Testis (tissue), 3 donors: ENCODE data around the gene POLR2F. TPM values are rescaled to one million over a fixed set of nuclear protein-coding genes. Genes with fewer than 3 reads are reported as not detected.

Experiments
- DNase-seq: peaks from one replicate; pipeline ENCODE4 v3.0.0-alpha.2; 2019
- H3K27ac ChIP-seq, 2 donors: fragments of 200-600 bp; sonication (generic); one replicate each; pipeline ENCODE4 v1.5.1; 2019
- H3K27me3 ChIP-seq: fragments of 200-600 bp; sonication (generic); one replicate; pipeline ENCODE4 v1.5.1; 2019
- H3K36me3 ChIP-seq: fragments of 200-600 bp; sonication (generic); one replicate; pipeline ENCODE4 v1.5.1; 2017; ENCODE audit warnings: low read depth; ENCODE audit errors: missing control alignments
- H3K4me1 ChIP-seq: fragments of 200-600 bp; sonication (generic); one replicate; pipeline ENCODE4 v1.5.1; 2019
- H3K4me3 ChIP-seq, 2 donors: fragments of 200-600 bp; sonication (generic); one replicate each; pipeline ENCODE4 v1.5.1; 2017 to 2019
- H3K9me3 ChIP-seq: fragments of 200-600 bp; sonication (generic); one replicate; pipeline ENCODE4 v1.5.1; 2017
- POLR2A ChIP-seq: fragments of 450-650 bp; IDR thresholded peaks from one replicate; pipeline ENCODE4 v1.6.1; 2017; ENCODE audit warnings: antibody characterized with exemption, mild to moderate bottlenecking, moderate library complexity
- WGBS, 2 donors: methylation state at CpG; one replicate each; pipeline ENCODE4 v1.1.5; 2018; 5-methylcytosine and 5-hydroxymethylcytosine counted together
- intact Hi-C: fragments of 100-400 bp; cut with DNase I; formaldehyde crosslinking; loops from one replicate; pipeline ENCODE4 v1.15.1; 2023; ENCODE audit warnings: low total_unique reads
- polyA plus RNA-seq: library from polyadenylated mRNA; stranded (reverse); fragments of 350-450 nt; fragmentation: Illumina TruSeq; extraction: RNeasy Lipid Tissue Mini Kit (QIAGEN cat#74804); gene quantifications from one replicate; pipeline ENCODE4 v1.2.3, GENCODE V29; 2014; ENCODE audit warnings: low read depth, low replicate concordance; ENCODE audit not compliant: insufficient read depth
- total RNA-seq, 2 donors: library from RNA; depleted of rRNA; stranded (reverse); fragments of >200 nt; gene quantifications; one replicate each; pipeline ENCODE4 v1.2.3, GENCODE V29; 2016
- TF ChIP-seq, protein P1 (sequence below), 3 experiments: fragments of 450-650 bp in 2 of 3; fragments of 200-600 bp in 1 of 3; sonication (generic) in 1 of 3; IDR thresholded peaks; one replicate each; pipeline ENCODE4 v1.5.1; 2016 to 2019; ENCODE audit warnings: antibody characterized with exemption in 3 of 3, mild to moderate bottlenecking in 2 of 3, moderate library complexity in 1 of 3

The POLR2F gene
- total and polyA plus RNA-seq, 3 donors from 2014 or later: 88.7 to 137 (median 107) TPM

DNA sequence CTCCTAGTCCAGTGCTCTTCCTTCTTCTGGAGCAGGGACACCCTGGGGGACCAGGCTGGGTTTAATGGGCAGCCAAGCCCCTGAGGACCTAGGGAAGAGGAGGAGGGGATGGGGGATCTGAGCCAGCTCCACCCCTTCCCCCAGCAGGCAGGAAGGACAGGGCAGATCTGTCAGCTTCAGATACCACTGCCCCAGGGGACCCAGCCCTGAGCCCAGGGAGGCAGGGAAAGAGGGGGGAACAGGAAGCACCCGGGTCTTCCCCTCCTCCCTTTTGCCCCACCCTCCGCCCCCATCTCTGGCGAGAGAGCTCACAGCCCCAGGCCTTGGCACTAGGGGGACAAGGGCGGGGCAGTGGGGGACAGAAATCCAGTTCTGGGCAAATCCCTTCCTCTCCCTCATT lies 42.6 kb downstream of the POLR2F start:
- H3K4me1 ChIP-seq: no peaks in the 10 kb centered on the region
- no peak overlapping the region for H3K27ac ChIP-seq
- no peaks in the 10 kb centered on the region for H3K9me3 ChIP-seq
- H3K27me3 ChIP-seq: no peaks in the 10 kb centered on the region
- no peak overlapping the region for H3K4me3 ChIP-seq
- intact Hi-C loops: no loop called here
- H3K36me3 ChIP-seq: no peaks in the 10 kb centered on the region
- DNase-seq: no peak
- no peak for TF ChIP-seq POLR2A
- TF ChIP-seq, protein P1, sequence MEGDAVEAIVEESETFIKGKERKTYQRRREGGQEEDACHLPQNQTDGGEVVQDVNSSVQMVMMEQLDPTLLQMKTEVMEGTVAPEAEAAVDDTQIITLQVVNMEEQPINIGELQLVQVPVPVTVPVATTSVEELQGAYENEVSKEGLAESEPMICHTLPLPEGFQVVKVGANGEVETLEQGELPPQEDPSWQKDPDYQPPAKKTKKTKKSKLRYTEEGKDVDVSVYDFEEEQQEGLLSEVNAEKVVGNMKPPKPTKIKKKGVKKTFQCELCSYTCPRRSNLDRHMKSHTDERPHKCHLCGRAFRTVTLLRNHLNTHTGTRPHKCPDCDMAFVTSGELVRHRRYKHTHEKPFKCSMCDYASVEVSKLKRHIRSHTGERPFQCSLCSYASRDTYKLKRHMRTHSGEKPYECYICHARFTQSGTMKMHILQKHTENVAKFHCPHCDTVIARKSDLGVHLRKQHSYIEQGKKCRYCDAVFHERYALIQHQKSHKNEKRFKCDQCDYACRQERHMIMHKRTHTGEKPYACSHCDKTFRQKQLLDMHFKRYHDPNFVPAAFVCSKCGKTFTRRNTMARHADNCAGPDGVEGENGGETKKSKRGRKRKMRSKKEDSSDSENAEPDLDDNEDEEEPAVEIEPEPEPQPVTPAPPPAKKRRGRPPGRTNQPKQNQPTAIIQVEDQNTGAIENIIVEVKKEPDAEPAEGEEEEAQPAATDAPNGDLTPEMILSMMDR (IDR thresholded peaks at IDR 0.05): no peak
- 48 to 68% methylated on average over 4 of the region's 4 CpGs for WGBS, 2 donors

DNA sequence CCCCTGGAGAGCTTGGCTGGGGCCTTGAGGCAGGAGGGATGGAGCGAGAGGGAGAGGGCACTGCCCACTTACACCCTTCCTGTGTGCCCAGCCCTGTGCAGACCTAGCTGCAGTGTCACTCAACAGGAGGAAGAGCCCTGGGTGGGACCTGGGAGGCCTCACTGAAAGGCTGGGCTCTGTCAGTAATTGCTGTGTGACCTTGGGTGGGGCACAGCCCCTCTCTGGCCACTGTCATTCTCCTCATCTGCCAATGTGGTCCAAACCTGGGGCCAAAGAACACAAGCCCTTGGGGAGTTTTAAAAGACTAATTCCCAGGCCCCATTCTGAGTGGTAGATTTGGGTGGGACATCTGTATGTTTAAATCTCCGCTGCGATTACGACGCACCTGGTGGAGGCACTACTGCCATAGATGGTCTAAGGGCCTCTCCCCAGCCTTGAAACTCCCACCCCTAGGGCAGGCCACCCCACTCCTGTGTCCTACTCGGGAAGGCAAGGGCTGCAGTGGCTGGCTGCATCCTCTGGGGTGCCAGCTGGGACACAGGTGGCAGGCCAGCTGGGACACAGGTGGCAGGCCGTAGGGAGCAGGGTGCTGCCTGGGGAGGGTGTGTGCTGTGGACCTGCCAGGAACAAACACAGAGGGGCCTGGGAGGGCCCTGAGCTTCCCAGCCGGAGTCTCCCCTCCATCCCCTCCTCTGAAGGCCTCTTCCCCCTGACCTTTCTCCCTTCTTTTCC lies 43.2 kb downstream of the POLR2F start:
- Histone ChIP-seq H3K9me3 (no peaks in the 10 kb centered on the region), H3K27me3 (no peaks in the 10 kb centered on the region), H3K4me3 (no peak overlapping the region), H3K27ac (no peak overlapping the region), H3K4me1 (no peaks in the 10 kb centered on the region), H3K36me3 (no peaks in the 10 kb centered on the region)
- WGBS, 2 donors: 84 to 85% methylated on average over 8 of the region's 8 CpGs
- TF ChIP-seq, protein P1 (IDR thresholded peaks at IDR 0.05): no peak
- no peak for TF ChIP-seq POLR2A
- no peak for DNase-seq
- intact Hi-C loops: no loop called here

DNA sequence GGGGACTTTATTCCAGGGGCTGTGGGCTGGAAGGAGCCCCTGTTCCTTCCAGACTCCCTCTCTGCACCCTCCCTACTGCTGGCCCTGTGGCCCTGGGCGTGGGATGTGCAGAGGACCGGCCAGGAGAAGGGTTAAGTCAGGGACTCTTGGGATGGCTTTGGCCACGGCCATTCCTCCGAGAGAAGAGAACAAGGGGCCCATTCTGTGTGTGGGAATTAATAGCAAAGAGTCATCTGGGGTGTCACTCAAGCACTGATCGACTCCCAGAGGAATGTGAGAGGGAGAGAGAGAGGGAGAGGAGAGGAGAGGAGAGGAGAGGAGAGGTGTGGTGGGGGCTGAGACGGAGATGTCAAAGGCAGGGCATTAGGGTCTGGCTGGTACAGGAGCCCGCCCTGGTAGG lies 45.0 kb downstream of the POLR2F start:
- Histone ChIP-seq H3K27ac (no peak overlapping the region), H3K9me3 (no peaks in the 10 kb centered on the region), H3K4me1 (no peaks in the 10 kb centered on the region), H3K36me3 (no peaks in the 10 kb centered on the region), H3K4me3 (no peak overlapping the region), H3K27me3 (no peaks in the 10 kb centered on the region)
- TF ChIP-seq POLR2A: no peak
- TF ChIP-seq, protein P1 (IDR thresholded peaks at IDR 0.05): no peak
- intact Hi-C loops: no loop called here
- WGBS, 2 donors: 57 to 63% methylated on average over 7 of the region's 7 CpGs
- DNase-seq: no peak

DNA sequence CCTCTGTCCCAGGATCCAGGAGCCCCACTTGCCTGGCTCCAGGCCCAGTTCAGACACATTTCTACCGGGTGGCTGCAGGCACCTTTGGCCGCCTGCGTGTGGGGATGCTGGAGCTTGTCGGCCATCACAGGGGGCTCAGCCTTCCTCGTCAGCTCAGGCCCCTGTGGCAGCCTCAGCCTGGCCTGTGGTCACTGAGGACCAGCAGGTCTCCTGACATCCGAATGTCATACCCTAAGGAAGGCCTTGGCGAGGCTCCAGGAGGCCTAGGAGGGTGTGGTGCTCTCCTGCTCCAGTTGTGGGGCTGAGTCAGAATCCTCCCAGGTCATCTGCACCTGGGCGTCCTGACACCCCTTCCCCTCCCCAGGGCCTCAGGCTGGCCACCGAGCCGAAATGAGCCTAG lies 45.7 kb downstream of the POLR2F start:
- no peaks in the 10 kb centered on the region for H3K36me3 ChIP-seq
- DNase-seq: no peak
- no peak overlapping the region for H3K4me3 ChIP-seq
- H3K4me1 ChIP-seq: no peaks in the 10 kb centered on the region
- intact Hi-C loops: no loop called here
- no peaks in the 10 kb centered on the region for H3K27me3 ChIP-seq
- H3K9me3 ChIP-seq: no peaks in the 10 kb centered on the region
- H3K27ac ChIP-seq: no peak overlapping the region
- TF ChIP-seq, protein P1 (IDR thresholded peaks at IDR 0.05): no peak
- 77% methylated on average over 10 of the region's 10 CpGs; no CpG with 5 or more reads in 1 of the 2 donors for WGBS, 2 donors
